ENCODE results near the gene NDUFA12. TPM values are rescaled to one million over a fixed set of nuclear protein-coding genes. Genes with fewer than 3 reads are reported as not detected.
"Not testable (repeated sequence)": the region's sequence is repeated elsewhere in the genome, so short reads cannot be mapped to it uniquely, and the experiment has no call there.

NDUFA12 gene
- total and polyA plus RNA-seq, 8 donors: 76.0 to 87.2 (median 80.9) TPM

DNA sequence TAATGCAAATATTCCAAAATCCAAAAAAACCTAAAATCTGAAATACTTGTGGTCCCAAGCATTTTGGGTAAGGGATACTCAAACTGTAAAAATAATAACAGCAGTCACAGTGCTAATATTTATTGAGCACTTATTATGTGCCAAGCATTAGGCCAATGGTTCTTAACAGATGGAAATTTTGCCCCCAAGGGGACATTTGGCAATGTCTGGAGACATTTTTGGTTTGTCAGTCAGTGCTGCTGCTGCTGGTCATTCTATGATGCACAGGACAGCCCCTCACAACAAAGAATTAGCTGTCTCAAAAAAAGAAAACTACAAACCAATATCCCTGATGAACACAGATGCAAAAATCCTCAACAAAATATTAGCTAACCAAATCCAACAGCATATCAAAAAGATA, 5.8 kb downstream of the NDUFA12 start:
- peaks cover 0 to 44% of the 10 kb centered on the region in 2 donors for H3K36me3 ChIP-seq
- no peaks in the 10 kb centered on the region for H3K27me3 ChIP-seq
- intact Hi-C loops (cut with DNase I): no loop called here
- ATAC-seq: no peak
- peaks cover 10 to 39% of the 10 kb centered on the region in 2 donors for H3K4me1 ChIP-seq
- no peaks in the 10 kb centered on the region for H3K9me3 ChIP-seq
- H3K4me3 ChIP-seq: no peak overlapping the region
- TF ChIP-seq, protein P1, sequence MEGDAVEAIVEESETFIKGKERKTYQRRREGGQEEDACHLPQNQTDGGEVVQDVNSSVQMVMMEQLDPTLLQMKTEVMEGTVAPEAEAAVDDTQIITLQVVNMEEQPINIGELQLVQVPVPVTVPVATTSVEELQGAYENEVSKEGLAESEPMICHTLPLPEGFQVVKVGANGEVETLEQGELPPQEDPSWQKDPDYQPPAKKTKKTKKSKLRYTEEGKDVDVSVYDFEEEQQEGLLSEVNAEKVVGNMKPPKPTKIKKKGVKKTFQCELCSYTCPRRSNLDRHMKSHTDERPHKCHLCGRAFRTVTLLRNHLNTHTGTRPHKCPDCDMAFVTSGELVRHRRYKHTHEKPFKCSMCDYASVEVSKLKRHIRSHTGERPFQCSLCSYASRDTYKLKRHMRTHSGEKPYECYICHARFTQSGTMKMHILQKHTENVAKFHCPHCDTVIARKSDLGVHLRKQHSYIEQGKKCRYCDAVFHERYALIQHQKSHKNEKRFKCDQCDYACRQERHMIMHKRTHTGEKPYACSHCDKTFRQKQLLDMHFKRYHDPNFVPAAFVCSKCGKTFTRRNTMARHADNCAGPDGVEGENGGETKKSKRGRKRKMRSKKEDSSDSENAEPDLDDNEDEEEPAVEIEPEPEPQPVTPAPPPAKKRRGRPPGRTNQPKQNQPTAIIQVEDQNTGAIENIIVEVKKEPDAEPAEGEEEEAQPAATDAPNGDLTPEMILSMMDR (IDR thresholded peaks at IDR 0.05): no peak
- H3K27ac ChIP-seq: no peak overlapping the region
- no peak for DNase-seq

DNA sequence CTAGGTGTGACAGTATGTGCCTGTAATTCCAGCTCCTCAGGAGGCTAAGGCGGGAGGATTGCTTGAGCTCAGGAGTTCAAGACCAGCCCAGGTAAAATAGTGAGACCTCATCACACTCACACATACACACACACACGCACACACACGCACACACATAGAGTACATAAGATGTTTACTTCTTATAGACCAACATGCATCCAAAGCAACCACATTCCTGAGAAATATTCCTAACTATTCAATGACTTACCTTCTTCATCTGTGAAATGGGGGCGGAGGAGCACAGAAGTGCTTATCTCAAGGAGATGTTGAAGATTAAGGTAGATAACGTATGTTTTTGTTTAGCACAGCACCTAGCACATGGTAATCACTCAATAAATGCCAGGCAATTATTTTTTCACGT, 6.4 kb downstream of the NDUFA12 start:
- ATAC-seq (no peak), DNase-seq (no peak)
- peaks cover 0 to 50% of the 10 kb centered on the region in 2 donors for H3K36me3 ChIP-seq
- H3K4me3 ChIP-seq: no peak overlapping the region
- intact Hi-C loops (cut with DNase I): no loop called here
- H3K27me3 ChIP-seq: no peaks in the 10 kb centered on the region
- peaks cover 6 to 34% of the 10 kb centered on the region in 2 donors for H3K4me1 ChIP-seq
- no peak overlapping the region for H3K27ac ChIP-seq
- TF ChIP-seq, protein P1 (IDR thresholded peaks at IDR 0.05): no peak
- H3K9me3 ChIP-seq: no peaks in the 10 kb centered on the region

DNA sequence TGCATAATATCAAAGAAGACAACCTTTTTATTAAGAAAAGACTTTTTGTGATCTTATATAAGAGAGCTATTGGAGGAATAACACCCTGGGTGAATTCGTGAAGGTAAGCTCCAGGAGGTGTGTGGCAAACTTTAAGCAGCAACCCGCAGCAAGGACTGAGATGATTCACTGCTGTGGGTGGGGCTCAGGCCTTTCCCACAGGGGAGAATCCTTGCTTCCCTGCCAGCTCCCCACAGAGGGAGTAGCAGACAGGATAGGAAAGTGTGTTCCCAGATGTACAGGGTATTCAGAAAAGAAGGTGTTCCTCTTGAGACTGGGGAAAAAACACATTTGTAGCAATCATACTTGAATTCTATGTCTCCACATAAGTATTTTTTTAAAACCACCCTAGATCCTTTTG, 9.2 kb downstream of the NDUFA12 start:
- intact Hi-C loops (cut with DNase I): no loop called here
- Histone ChIP-seq H3K4me3 (no peak overlapping the region), H3K9me3 (no peaks in the 10 kb centered on the region), H3K27ac (no peak overlapping the region), H3K27me3 (no peaks in the 10 kb centered on the region), H3K36me3 (peaks cover 0 to 53% of the 10 kb centered on the region in 2 donors), H3K4me1 (peaks cover 0 to 11% of the 10 kb centered on the region in 2 donors)
- no peak for ATAC-seq
- DNase-seq: no peak
- TF ChIP-seq, protein P1 (IDR thresholded peaks at IDR 0.05): no peak

DNA sequence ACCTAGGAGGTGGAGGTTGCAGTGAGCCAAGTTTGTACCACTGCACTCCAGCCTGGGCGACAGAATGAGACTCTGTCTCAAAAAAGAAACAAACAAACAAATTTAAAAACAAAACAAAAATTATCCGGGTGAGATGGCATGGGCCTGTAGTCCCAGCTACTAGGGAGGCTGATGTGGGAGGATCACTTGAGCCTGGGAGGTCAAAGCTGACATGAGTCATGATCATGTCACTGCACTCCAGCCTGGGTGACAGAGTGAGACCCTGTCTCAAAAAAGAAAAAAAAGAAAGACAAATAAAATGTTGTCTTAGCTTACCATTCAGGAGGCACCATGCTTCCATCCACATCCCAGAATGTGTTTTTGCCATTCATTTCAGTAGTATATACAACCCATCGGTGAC, 9.6 kb downstream of the NDUFA12 start:
- H3K27me3 ChIP-seq; H3K4me3 ChIP-seq; H3K4me1 ChIP-seq; H3K27ac ChIP-seq; DNase-seq; intact Hi-C loops (cut with DNase I); ATAC-seq; H3K9me3 ChIP-seq: not testable (repeated sequence)
- H3K36me3 ChIP-seq: peaks cover 0 to 53% of the 10 kb centered on the region in 2 donors

DNA sequence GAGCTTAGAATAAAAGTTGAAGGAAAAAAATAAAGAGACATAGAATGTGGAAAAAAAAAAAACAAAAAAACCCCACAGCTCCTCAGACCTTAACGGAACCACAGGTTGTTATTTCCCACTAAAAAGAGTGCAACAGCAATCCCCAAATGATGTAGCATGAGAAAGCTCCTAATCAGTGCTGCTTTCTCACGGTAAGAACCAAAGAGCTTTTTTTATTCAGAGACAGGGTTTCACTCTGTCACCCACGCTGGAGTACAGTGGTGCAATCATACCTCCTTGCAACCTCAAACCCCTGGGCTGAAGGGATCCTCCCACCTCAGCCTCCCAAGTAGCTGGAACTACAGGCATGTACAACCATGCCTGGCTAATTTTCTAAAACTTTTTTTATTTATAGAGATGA, 13.3 kb downstream of the NDUFA12 start:
- DNase-seq: no peak

More for the DNA sequence above, 13.3 kb downstream of the NDUFA12 start:
- intact Hi-C loops (cut with DNase I): no loop called here
- Histone ChIP-seq H3K4me1 (no peaks in the 10 kb centered on the region), H3K27me3 (no peaks in the 10 kb centered on the region), H3K27ac (no peak overlapping the region), H3K4me3 (no peak overlapping the region), H3K9me3 (no peaks in the 10 kb centered on the region), H3K36me3 (peaks cover 0 to 45% of the 10 kb centered on the region in 2 donors)
- no peak for ATAC-seq
- TF ChIP-seq, protein P1 (IDR thresholded peaks at IDR 0.05): no peak
